Epithelial cell of esophagus (primary cell): ENCODE results near the gene WDFY4.

ENCODE experiments used
- DNase-seq: peaks from one replicate; pipeline ENCODE4 v3.0.0; 2010; ENCODE audit warnings: low read depth
- H3K4me3 ChIP-seq: 2 replicates; pipeline ENCODE4 v1.5.1; 2011; ENCODE audit warnings: mild to moderate bottlenecking, low read length, control low read depth
- TF ChIP-seq, protein P1 (sequence below): IDR thresholded peaks from 2 replicates; pipeline ENCODE4 v1.5.1; 2011; ENCODE audit warnings: low read depth, mild to moderate bottlenecking, low read length, control low read depth, inconsistent platforms; ENCODE audit not compliant: insufficient read depth; ENCODE audit errors: missing control alignments

WDFY4 gene

DNA sequence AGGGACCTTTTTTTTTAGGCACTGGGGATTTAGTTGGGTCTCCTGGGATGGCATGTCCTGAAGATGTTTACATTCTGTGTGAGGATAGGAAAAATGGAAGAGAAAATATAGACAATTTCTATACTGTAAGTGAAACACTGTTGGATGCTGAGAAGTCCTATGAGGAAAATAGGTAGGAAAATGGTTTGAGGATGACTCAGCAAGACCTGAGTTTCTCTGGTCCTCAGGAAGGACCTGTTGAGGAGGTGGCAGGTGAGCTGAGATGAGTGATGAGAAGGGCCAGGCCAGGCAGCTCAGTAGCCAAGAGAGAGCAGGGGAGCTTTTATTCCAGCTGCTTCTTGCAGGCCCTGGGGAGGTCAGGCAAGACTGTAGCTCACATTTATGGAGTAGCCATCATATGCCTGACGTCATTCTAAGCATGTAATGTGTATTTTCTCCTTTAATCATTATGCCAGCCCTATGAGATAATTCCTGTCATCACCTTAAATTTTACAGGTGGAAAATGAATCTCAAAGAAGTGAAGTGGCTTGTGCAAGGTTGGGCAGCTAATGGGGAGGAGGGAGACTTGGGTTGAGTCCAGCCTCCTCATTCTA, 274.0 kb downstream of the WDFY4 start:
- no peak for DNase-seq
- TF ChIP-seq, protein P1, sequence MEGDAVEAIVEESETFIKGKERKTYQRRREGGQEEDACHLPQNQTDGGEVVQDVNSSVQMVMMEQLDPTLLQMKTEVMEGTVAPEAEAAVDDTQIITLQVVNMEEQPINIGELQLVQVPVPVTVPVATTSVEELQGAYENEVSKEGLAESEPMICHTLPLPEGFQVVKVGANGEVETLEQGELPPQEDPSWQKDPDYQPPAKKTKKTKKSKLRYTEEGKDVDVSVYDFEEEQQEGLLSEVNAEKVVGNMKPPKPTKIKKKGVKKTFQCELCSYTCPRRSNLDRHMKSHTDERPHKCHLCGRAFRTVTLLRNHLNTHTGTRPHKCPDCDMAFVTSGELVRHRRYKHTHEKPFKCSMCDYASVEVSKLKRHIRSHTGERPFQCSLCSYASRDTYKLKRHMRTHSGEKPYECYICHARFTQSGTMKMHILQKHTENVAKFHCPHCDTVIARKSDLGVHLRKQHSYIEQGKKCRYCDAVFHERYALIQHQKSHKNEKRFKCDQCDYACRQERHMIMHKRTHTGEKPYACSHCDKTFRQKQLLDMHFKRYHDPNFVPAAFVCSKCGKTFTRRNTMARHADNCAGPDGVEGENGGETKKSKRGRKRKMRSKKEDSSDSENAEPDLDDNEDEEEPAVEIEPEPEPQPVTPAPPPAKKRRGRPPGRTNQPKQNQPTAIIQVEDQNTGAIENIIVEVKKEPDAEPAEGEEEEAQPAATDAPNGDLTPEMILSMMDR = no peak
- H3K4me3 ChIP-seq = no peak overlapping the region

DNA sequence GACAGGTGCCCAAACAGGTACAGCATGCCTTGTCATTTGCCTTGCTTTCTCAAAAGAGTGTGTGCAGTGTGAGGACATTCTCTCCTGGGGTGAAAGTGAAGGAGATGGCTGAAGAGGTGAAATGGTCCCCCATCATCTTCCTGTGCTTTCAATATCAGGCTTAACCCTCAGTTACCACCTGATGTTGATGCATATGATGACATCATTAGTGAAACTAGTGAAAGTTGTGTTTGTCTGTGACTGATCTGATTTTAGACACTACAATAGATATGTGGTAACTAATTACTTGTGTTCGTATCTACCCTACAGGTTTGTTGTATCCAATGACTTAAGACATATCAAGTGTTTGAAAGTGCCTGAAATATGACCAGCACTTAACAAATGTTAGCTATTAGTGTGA, 279.4 kb downstream of the WDFY4 start:
- DNase-seq = no peak
- H3K4me3 ChIP-seq = no peak overlapping the region
- TF ChIP-seq, protein P1 = no peak

DNA sequence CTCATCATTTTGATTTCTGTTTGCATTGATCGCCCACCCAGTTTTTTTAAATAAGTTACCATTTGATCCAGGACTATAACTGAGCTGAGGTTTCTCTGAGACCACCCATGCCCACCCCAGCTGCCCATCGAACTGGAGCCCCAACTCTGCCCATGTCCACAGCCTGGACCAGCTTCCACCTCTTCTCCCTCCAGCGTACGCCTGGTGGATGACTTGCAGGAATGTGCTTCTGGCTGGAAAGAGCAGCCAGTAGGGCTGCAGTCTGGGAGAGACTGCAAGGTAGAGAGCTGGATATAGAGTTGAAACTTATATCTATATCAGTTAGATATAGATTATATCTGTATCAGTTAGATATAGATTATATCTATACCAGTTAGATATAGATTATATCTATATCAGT, 280.8 kb downstream of the WDFY4 start:
- no peak for DNase-seq
- TF ChIP-seq, protein P1 = no peak
- no peak overlapping the region for H3K4me3 ChIP-seq

DNA sequence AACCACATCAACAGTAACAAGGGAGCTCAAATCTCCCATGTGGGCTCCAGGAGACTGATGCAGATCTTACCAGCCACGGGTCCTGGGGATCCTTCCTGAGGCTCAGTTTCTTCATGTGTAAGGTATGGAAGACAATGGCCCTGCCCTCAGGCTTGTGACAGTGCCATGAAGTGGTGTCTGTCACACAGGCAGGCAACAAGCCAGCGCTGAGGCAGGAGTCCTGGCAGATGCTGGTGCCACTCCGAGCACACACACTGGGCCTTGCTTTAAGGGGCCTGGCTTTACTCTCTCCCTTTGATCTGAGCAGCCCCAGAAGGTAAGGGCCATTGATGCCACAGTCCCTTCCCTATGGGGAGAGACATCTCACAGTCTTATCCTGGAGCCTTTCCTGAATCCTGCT, 283.4 kb downstream of the WDFY4 start:
- H3K4me3 ChIP-seq = no peak overlapping the region
- TF ChIP-seq, protein P1 = no peak

DNA sequence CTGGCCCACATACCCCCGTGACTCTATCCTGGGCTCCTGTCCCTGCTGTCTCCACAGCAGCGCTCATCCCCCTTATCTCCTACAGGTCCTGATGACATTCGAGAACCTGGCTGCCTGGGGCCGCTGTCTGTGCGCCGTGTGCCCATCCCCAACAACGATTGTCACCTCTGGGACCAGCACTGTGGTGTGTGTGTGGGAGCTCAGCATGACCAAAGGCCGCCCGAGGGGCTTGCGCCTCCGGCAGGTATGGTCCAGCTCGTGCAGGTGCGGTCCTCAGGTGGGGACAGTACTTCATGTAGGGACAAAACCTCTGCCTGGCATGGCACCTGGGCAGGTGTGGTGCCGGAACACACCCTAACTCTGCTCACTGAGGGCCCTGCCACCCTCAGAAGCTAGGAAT, 285.4 kb downstream of the WDFY4 start:
- no peak overlapping the region for H3K4me3 ChIP-seq
- TF ChIP-seq, protein P1 = no peak
- DNase-seq = no peak

More for the DNA sequence above, 283.4 kb downstream of the WDFY4 start:
- DNase-seq = no peak

DNA sequence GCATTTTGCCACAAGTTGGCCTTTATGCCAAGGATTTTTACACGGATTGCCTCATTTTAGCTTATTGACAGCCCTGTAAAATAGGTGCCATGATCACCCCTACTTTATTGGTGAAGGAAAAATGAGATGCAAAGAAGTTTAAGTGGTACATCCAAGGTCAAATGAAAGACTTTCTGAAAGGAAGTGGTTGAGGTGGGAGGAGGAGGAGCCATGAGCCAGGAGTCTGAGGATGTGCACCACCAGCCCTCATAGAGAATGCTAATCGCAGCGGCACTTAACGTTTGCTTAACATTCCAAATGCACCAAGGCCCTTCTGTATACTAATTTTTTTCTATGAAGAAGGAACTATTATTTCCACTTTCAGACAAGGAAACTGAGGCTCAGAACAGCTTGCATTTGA, 286.0 kb downstream of the WDFY4 start:
- no peak for DNase-seq
- TF ChIP-seq, protein P1 = no peak

DNA sequence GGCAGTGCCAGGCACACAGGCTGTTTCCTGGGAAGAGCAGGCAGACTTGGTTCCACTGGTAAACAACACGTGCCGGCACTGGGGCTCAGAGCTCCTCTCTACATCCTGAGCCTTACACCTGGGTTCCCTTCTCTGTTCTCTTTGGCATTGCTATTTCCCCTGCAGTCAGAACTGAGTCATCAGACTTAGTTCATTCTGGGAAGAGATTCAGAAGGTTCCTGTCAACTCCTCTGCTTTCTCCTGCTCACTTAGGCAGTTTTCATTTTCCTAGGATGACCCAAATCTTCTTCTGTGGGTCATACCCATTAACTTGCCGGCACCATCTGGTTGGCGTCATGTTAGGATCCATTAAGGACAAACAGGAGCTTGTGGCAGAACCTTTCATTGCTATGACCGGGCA, 288.4 kb downstream of the WDFY4 start:
- TF ChIP-seq, protein P1 = no peak
- H3K4me3 ChIP-seq = no peak overlapping the region
- DNase-seq = no peak

More for the DNA sequence above, 286.0 kb downstream of the WDFY4 start:
- H3K4me3 ChIP-seq = no peak overlapping the region
